GM23338 (cell line): ENCODE data around the gene COQ8B. TPM values are rescaled to one million over a fixed set of nuclear protein-coding genes. Genes with fewer than 3 reads are reported as not detected.

ENCODE experiments used
- ATAC-seq: fragments of 200-7000 bp; cut with Tn5 transposase; 3 replicates; pipeline ENCODE4 v1.9.1; 2020
- DNase-seq: peaks from one replicate; pipeline ENCODE4 v3.0.0-alpha.2; 2015; ENCODE audit warnings: low spot score
- H2AFZ ChIP-seq: fragments of 200-600 bp; sonication (generic); 2 replicates; pipeline ENCODE4 v1.8.0; 2016; ENCODE audit warnings: antibody characterized with exemption, mild to moderate bottlenecking, moderate library complexity
- H3F3A ChIP-seq: fragments of 200-600 bp; sonication (generic); replicated peaks from 2 replicates; pipeline ENCODE4 v1.8.0; 2017; ENCODE audit warnings: antibody characterized with exemption, mixed run types, low read depth
- H3K27ac ChIP-seq: fragments of 200-600 bp; sonication (generic); 2 replicates; pipeline ENCODE4 v1.6.1; 2016; ENCODE audit warnings: low read depth
- H3K27me3 ChIP-seq: fragments of 200-600 bp; sonication (generic); 2 replicates; pipeline ENCODE4 v1.8.0; 2016; ENCODE audit warnings: mild to moderate bottlenecking, mixed run types, moderate library complexity; ENCODE audit not compliant: insufficient read depth
- H3K36me3 ChIP-seq: fragments of 200-600 bp; sonication (generic); 2 replicates; pipeline ENCODE4 v1.8.0; 2016; ENCODE audit warnings: mild to moderate bottlenecking; ENCODE audit not compliant: insufficient read depth
- H3K4me1 ChIP-seq: fragments of 200-600 bp; sonication (generic); 2 replicates; pipeline ENCODE4 v1.8.0; 2016; ENCODE audit warnings: mild to moderate bottlenecking, moderate library complexity; ENCODE audit not compliant: insufficient read depth
- H3K4me2 ChIP-seq: fragments of 200-600 bp; sonication (generic); 2 replicates; pipeline ENCODE4 v1.7.1; 2017; ENCODE audit warnings: mixed run types
- H3K4me3 ChIP-seq: fragments of 200-600 bp; sonication (generic); 2 replicates; pipeline ENCODE4 v1.6.1; 2016; ENCODE audit warnings: mixed run types
- H3K79me2 ChIP-seq: fragments of 200-600 bp; sonication (generic); replicated peaks from 2 replicates; pipeline ENCODE4 v1.8.0; 2017; ENCODE audit warnings: mild to moderate bottlenecking; ENCODE audit not compliant: insufficient read depth
- H3K9me2 ChIP-seq: fragments of 200-600 bp; sonication (generic); 2 replicates; pipeline ENCODE4 v1.8.0; 2017; ENCODE audit not compliant: insufficient read depth
- H4K20me1 ChIP-seq: fragments of 200-600 bp; sonication (generic); replicated peaks from 2 replicates; pipeline ENCODE4 v1.8.0; 2017; ENCODE audit warnings: mild to moderate bottlenecking; ENCODE audit not compliant: insufficient read depth
- H3K27ac Mint-ChIP-seq: 2 replicates; pipeline ENCODE4 v1.8.0; 2020; ENCODE audit warnings: inconsistent platforms, mild to moderate bottlenecking, moderate library complexity, mixed read lengths
- H3K27me3 Mint-ChIP-seq: 3 replicates; pipeline ENCODE4 v1.8.0; 2022; ENCODE audit warnings: low read depth, mild to moderate bottlenecking, moderate library complexity, mixed read lengths, inconsistent platforms; ENCODE audit not compliant: insufficient read depth, poor library complexity
- H3K36me3 Mint-ChIP-seq: 3 replicates; pipeline ENCODE4 v1.8.0; 2021; ENCODE audit warnings: low read depth, mild to moderate bottlenecking, inconsistent platforms, moderate library complexity, mixed read lengths
- H3K4me1 Mint-ChIP-seq: 3 replicates; pipeline ENCODE4 v1.8.0; 2020; ENCODE audit warnings: mild to moderate bottlenecking, inconsistent platforms, mixed read lengths
- H3K4me3 Mint-ChIP-seq: 3 replicates; pipeline ENCODE4 v1.8.0; 2021; ENCODE audit warnings: moderate library complexity, mild to moderate bottlenecking, inconsistent platforms, mixed read lengths
- H3K9me3 Mint-ChIP-seq: 3 replicates; pipeline ENCODE4 v1.8.0; 2020; ENCODE audit warnings: moderate library complexity, mild to moderate bottlenecking, inconsistent platforms, mixed read lengths
- CREB1 ChIP-seq: fragments of 250-450 bp; sonication (Bioruptor Pico); IDR thresholded peaks from 2 replicates; pipeline ENCODE4 v1.5.0; 2020; ENCODE audit warnings: low read depth, mild to moderate bottlenecking, moderate library complexity
- ETS1 ChIP-seq: IDR thresholded peaks from 2 replicates; pipeline ENCODE4 v1.6.1; 2016; ENCODE audit warnings: antibody characterized with exemption
- EZH2 ChIP-seq: fragments of 200-600 bp; sonication (generic); IDR thresholded peaks from one replicate; pipeline ENCODE4 v1.8.0; 2017; ENCODE audit warnings: antibody characterized with exemption, mild to moderate bottlenecking, low read depth; ENCODE audit not compliant: unreplicated experiment
- EZH2phosphoT487 ChIP-seq: fragments of 200-600 bp; sonication (generic); IDR thresholded peaks from one replicate; pipeline ENCODE4 v1.8.1; 2018; ENCODE audit warnings: antibody characterized with exemption; ENCODE audit not compliant: unreplicated experiment
- JUNB ChIP-seq: IDR thresholded peaks from one replicate; pipeline ENCODE4 v1.6.1; 2016; ENCODE audit warnings: antibody characterized with exemption; ENCODE audit not compliant: unreplicated experiment
- NANOG ChIP-seq: IDR thresholded peaks from 2 replicates; pipeline ENCODE4 v1.6.1; 2016; ENCODE audit warnings: antibody characterized with exemption, borderline replicate concordance
- POLR2AphosphoS5 ChIP-seq: IDR thresholded peaks from 2 replicates; pipeline ENCODE4 v1.6.1; 2016; ENCODE audit warnings: antibody characterized with exemption, low read depth
- STAT1 ChIP-seq: IDR thresholded peaks from one replicate; pipeline ENCODE4 v1.6.1; 2016; ENCODE audit warnings: antibody characterized with exemption; ENCODE audit not compliant: unreplicated experiment
- ZNF114 ChIP-seq: fragments of 250-450 bp; sonication (Bioruptor Pico); IDR thresholded peaks from 2 replicates; pipeline ENCODE4 v1.5.0; 2020; ENCODE audit warnings: mild to moderate bottlenecking, moderate library complexity
- ZNF331 ChIP-seq: fragments of 250-450 bp; sonication (Bioruptor Pico); IDR thresholded peaks from 2 replicates; pipeline ENCODE4 v1.5.0; 2020; ENCODE audit warnings: low read depth, mild to moderate bottlenecking, moderate library complexity
- polyA plus RNA-seq: library from polyadenylated mRNA; unstranded; fragments of >200 nt; fragmentation: Nextera tagmentation; extraction: Ambion mirVana; gene quantifications from 2 replicates; pipeline ENCODE4 v1.2.1, GENCODE V29; 2016
- total RNA-seq: library from RNA; depleted of rRNA; stranded (reverse); fragments of >200 nt; shearing (Covaris generic); gene quantifications from 2 replicates; pipeline ENCODE4 v1.2.3, GENCODE V29; 2014
- TF ChIP-seq, protein P1 (sequence below), 2 experiments: fragments of 200-600 bp in 1 of 2; sonication (generic) in 1 of 2; conservative IDR thresholded peaks; 2 replicates each; pipeline versions ENCODE4 v1.5.1 to v1.6.1; 2016 to 2017; ENCODE audit warnings: antibody characterized with exemption in 2 of 2, low read depth in 2 of 2, mild to moderate bottlenecking in 2 of 2, moderate library complexity in 1 of 2
- TF ChIP-seq, protein P2 (sequence below): IDR thresholded peaks from one replicate; pipeline ENCODE4 v1.6.1; 2018; ENCODE audit warnings: antibody characterized with exemption; ENCODE audit not compliant: unreplicated experiment

Gene COQ8B
- total and polyA plus RNA-seq, 2 experiments from 2014 or later: 13.9 to 59.6 TPM

DNA sequence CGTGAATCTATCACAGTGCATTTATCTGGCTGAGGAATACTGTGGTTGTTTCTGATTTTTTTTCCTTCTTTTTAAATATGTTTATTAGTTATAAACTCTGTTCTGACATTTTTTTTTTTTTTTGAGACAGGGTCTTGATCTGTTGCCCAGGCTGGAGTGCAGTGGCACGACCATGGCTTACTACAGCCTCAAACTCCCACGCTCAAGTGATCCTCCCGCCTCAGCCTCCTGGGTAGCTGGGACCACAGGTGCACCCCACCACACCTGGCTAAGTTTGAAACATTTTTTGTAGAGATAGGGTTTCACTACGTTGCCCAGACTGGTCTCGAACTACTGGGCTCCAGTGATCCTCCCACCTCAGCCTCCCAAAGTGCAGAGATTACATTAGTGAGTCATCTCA, 19.7 kb downstream of the COQ8B start:
- Histone ChIP-seq H3K9me2 (no peaks in the 10 kb centered on the region), H3K27ac (no peak overlapping the region), H3K36me3 (peaks cover 4% of the 10 kb centered on the region; the same call in 1 of the 2 replicates), H3K4me1 (no peaks in the 10 kb centered on the region; the same call in 1 of the 2 replicates), H3K27me3 (no peaks in the 10 kb centered on the region), H4K20me1 (no peaks in the 10 kb centered on the region), H3K4me2 (no peak overlapping the region), H2AFZ (no peak overlapping the region), H3K79me2 (no peaks in the 10 kb centered on the region; the same call in 1 of the 2 replicates), H3F3A (no peaks in the 10 kb centered on the region), H3K4me3 (no peak overlapping the region)
- TF ChIP-seq, protein P1, sequence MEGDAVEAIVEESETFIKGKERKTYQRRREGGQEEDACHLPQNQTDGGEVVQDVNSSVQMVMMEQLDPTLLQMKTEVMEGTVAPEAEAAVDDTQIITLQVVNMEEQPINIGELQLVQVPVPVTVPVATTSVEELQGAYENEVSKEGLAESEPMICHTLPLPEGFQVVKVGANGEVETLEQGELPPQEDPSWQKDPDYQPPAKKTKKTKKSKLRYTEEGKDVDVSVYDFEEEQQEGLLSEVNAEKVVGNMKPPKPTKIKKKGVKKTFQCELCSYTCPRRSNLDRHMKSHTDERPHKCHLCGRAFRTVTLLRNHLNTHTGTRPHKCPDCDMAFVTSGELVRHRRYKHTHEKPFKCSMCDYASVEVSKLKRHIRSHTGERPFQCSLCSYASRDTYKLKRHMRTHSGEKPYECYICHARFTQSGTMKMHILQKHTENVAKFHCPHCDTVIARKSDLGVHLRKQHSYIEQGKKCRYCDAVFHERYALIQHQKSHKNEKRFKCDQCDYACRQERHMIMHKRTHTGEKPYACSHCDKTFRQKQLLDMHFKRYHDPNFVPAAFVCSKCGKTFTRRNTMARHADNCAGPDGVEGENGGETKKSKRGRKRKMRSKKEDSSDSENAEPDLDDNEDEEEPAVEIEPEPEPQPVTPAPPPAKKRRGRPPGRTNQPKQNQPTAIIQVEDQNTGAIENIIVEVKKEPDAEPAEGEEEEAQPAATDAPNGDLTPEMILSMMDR (conservative IDR thresholded peaks at IDR 0.05; ENCODE audit: low read depth in 2 of 2): no peak
- TF ChIP-seq EZH2phosphoT487 (no peak), NANOG (no peak), POLR2AphosphoS5 (no peak)
- TF ChIP-seq, protein P2, sequence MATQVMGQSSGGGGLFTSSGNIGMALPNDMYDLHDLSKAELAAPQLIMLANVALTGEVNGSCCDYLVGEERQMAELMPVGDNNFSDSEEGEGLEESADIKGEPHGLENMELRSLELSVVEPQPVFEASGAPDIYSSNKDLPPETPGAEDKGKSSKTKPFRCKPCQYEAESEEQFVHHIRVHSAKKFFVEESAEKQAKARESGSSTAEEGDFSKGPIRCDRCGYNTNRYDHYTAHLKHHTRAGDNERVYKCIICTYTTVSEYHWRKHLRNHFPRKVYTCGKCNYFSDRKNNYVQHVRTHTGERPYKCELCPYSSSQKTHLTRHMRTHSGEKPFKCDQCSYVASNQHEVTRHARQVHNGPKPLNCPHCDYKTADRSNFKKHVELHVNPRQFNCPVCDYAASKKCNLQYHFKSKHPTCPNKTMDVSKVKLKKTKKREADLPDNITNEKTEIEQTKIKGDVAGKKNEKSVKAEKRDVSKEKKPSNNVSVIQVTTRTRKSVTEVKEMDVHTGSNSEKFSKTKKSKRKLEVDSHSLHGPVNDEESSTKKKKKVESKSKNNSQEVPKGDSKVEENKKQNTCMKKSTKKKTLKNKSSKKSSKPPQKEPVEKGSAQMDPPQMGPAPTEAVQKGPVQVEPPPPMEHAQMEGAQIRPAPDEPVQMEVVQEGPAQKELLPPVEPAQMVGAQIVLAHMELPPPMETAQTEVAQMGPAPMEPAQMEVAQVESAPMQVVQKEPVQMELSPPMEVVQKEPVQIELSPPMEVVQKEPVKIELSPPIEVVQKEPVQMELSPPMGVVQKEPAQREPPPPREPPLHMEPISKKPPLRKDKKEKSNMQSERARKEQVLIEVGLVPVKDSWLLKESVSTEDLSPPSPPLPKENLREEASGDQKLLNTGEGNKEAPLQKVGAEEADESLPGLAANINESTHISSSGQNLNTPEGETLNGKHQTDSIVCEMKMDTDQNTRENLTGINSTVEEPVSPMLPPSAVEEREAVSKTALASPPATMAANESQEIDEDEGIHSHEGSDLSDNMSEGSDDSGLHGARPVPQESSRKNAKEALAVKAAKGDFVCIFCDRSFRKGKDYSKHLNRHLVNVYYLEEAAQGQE: no peak
- no peak for ATAC-seq
- Mint-ChIP-seq H3K36me3 (peaks cover 25% of the 10 kb centered on the region), H3K4me3 (no peak overlapping the region), H3K27me3 (peaks cover 12% of the 10 kb centered on the region), H3K4me1 (peaks cover 11% of the 10 kb centered on the region), H3K27ac (no peak overlapping the region), H3K9me3 (no peaks in the 10 kb centered on the region)
- DNase-seq: no peak

GRCh38 chr19:40695881-40696280, 20.8 kb downstream of the COQ8B start:
- H3K27me3 ChIP-seq: no peaks in the 10 kb centered on the region
- no peaks in the 10 kb centered on the region for H3K9me3 Mint-ChIP-seq
- H3K27ac Mint-ChIP-seq: no peak overlapping the region
- H2AFZ ChIP-seq: no peak overlapping the region
- H3K36me3 ChIP-seq: peaks cover 4% of the 10 kb centered on the region; the same call in 1 of the 2 replicates
- no peak overlapping the region for H3K4me3 Mint-ChIP-seq
- no peaks in the 10 kb centered on the region for H4K20me1 ChIP-seq
- no peak for DNase-seq
- ATAC-seq: no peak
- no peak for TF ChIP-seq STAT1
- TF ChIP-seq CREB1: no peak
- TF ChIP-seq ZNF114: no peak
- no peak for TF ChIP-seq JUNB
- TF ChIP-seq POLR2AphosphoS5: no peak
- no peak for TF ChIP-seq ETS1
- TF ChIP-seq, protein P2: no peak
- TF ChIP-seq ZNF331 (CRISPR knock-in tag): no peak
- no peak for TF ChIP-seq EZH2
- peaks cover 16% of the 10 kb centered on the region for H3K36me3 Mint-ChIP-seq
- no peak overlapping the region for H3K4me2 ChIP-seq
- H3K27ac ChIP-seq: no peak overlapping the region
- no peaks in the 10 kb centered on the region; the same call in 1 of the 2 replicates for H3F3A ChIP-seq
- peaks cover 10% of the 10 kb centered on the region for H3K27me3 Mint-ChIP-seq
- peaks cover 17% of the 10 kb centered on the region for H3K4me1 Mint-ChIP-seq
- no peaks in the 10 kb centered on the region; the same call in 1 of the 2 replicates for H3K79me2 ChIP-seq
- H3K9me2 ChIP-seq: no peaks in the 10 kb centered on the region
- H3K4me3 ChIP-seq: no peak overlapping the region
- H3K4me1 ChIP-seq: peaks cover 8% of the 10 kb centered on the region; the same call in 1 of the 2 replicates
